Activated CD4-positive, CD25-positive, alpha-beta regulatory T cell treated with anti-CD3 and anti-CD28 coated beads, Interleukin-2, amount 50 U/mL, for 72 hours (primary cell): Measurements from ENCODE around the gene TLK2.
"Not testable (repeated sequence)": the region's sequence is repeated elsewhere in the genome, so short reads cannot be mapped to it uniquely, and the experiment has no call there.

Source experiments
- DNase-seq: peaks from one replicate; pipeline ENCODE4 v3.0.0; 2021

The TLK2 gene

GRCh38 chr17:62611292-62611691, 132.7 kb downstream of the TLK2 start:
- no peak for DNase-seq

GRCh38 chr17:62611728-62612127, 133.1 kb downstream of the TLK2 start:
- DNase-seq, result no peak

GRCh38 chr17:62612289-62612688, 133.7 kb downstream of the TLK2 start:
- not testable (repeated sequence) for DNase-seq

GRCh38 chr17:62613095-62613494, 134.5 kb downstream of the TLK2 start:
- not testable (repeated sequence) for DNase-seq

- no peak for DNase-seq
Measured at GRCh38 chr17:62614142-62614541, 135.5 kb downstream of the TLK2 start.

GRCh38 chr17:62615503-62615902, 136.9 kb downstream of the TLK2 start:
- DNase-seq, result no peak

GRCh38 chr17:62616993-62617893, 138.6 kb downstream of the TLK2 start:
- DNase-seq, result no peak

- no peak for DNase-seq
Measured at GRCh38 chr17:62617894-62618472, 139.4 kb downstream of the TLK2 start.

- no peak for DNase-seq
Measured at GRCh38 chr17:62618647-62619416, 140.2 kb downstream of the TLK2 start.

GRCh38 chr17:62619417-62620155, 141.0 kb downstream of the TLK2 start:
- no peak for DNase-seq

- DNase-seq, result no peak
Measured at GRCh38 chr17:62621223-62621622, 142.6 kb downstream of the TLK2 start.

- no peak for DNase-seq
Measured at GRCh38 chr17:62625184-62625869, 146.7 kb downstream of the TLK2 start.

GRCh38 chr17:62625870-62626200, 147.2 kb downstream of the TLK2 start:
- no peak for DNase-seq

GRCh38 chr17:62626719-62627218, 148.1 kb downstream of the TLK2 start:
- no peak for DNase-seq

GRCh38 chr17:62627219-62627903, 148.7 kb downstream of the TLK2 start, which contains the start of gene MRC2:
Gene MRC2 (plus strand): TSS chr17:62627670. CDS start chr17:62627803, 133 bp downstream.
- DNase-seq, result no peak

GRCh38 chr17:62627904-62628633, 149.4 kb downstream of the TLK2 start:
- DNase-seq, result no peak

GRCh38 chr17:62628831-62629555, 150.4 kb downstream of the TLK2 start:
- DNase-seq, result no peak

GRCh38 chr17:62629556-62630364, 151.1 kb downstream of the TLK2 start:
- DNase-seq, result no peak
